GM12873 (cell line): ENCODE measurements around the gene SNX25.

Experiments
- CTCF ChIP-seq: IDR thresholded peaks from 2 replicates; pipeline ENCODE4 v1.5.1; 2012; ENCODE audit warnings: low read depth, mild to moderate bottlenecking, moderate library complexity, low read length, control low read depth; ENCODE audit not compliant: insufficient read depth; ENCODE audit errors: missing control alignments

Gene SNX25

GRCh38 chr4:185249105-185249504 lies 39.7 kb downstream of the SNX25 start:
- TF ChIP-seq CTCF, result no peak

GRCh38 chr4:185254434-185254833 lies 45.0 kb downstream of the SNX25 start:
- TF ChIP-seq CTCF, result no peak

DNA sequence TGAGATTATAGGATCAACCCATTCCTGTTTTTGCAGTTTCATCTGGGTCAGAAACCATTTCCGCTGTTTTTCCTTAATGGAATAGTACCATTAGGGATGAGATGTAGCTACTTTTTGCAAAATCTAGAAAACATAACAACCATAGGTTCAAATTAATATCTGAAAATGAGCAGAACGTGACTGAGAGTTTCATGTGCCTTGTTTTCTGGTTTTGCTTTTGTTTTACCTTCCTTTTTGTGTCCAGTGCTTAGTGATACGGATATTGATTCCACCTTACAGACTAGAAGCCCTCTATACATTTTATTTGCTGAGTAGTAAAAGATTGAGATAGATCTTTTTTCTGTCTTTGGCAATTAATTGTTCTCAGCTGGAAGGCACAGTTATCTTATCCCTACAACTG lies 46.5 kb downstream of the SNX25 start:
- TF ChIP-seq CTCF, result no peak

GRCh38 chr4:185256446-185256845 lies 47.0 kb downstream of the SNX25 start:
- no peak for TF ChIP-seq CTCF

- TF ChIP-seq CTCF, result no peak
Observed at GRCh38 chr4:185257086-185257485, 47.7 kb downstream of the SNX25 start.

- no peak for TF ChIP-seq CTCF
Observed at GRCh38 chr4:185257694-185258093, 48.3 kb downstream of the SNX25 start.

- no peak for TF ChIP-seq CTCF
Observed at GRCh38 chr4:185259719-185260118, 50.3 kb downstream of the SNX25 start.
